Measurements from ENCODE around the gene CHMP1A. TPM values are rescaled to one million over a fixed set of nuclear protein-coding genes. Genes with fewer than 3 reads are reported as not detected.
"Not testable (repeated sequence)": the region's sequence is repeated elsewhere in the genome, so short reads cannot be mapped to it uniquely, and the experiment has no call there.

The CHMP1A gene
- total and polyA plus RNA-seq, 5 experiments from 2014 or later = 48.9 to 75.4 (median 58.3) TPM

GRCh38 chr16:89697616-89698331 is 40.3 kb upstream of the CHMP1A start:
- POLR2A ChIA-PET = interaction anchor here (0.5 to 5.0 kb wide), 8 partner anchors 9 to 252 kb away, joined by 3 to 36 read pairs (median 4); partner anchors contain the start of gene CDK10
- H3K4me3 Mint-ChIP-seq = no peak overlapping the region
- no peaks in the 10 kb centered on the region for H3K27me3 Mint-ChIP-seq
- DNase-seq = peak in 1 of 10 donors; percentile 58
- no peak for ATAC-seq
- no peaks in the 10 kb centered on the region for H3K9me3 Mint-ChIP-seq
- peaks cover 0 to 18% (median 4%) of the 10 kb centered on the region in 3 donors for H3K36me3 Mint-ChIP-seq
- H3K27ac Mint-ChIP-seq = no peak overlapping the region
- H3K4me1 Mint-ChIP-seq = peaks cover 5 to 36% (median 19%) of the 10 kb centered on the region in 4 donors

GRCh38 chr16:89697161-89697615 is 39.7 kb upstream of the CHMP1A start:
- H3K4me3 Mint-ChIP-seq = no peak overlapping the region

GRCh38 chr16:89696670-89697128 is 39.2 kb upstream of the CHMP1A start:
- DNase-seq (peak in 3 of 10 donors; percentile 27 to 53 (median 42)), ATAC-seq (no peak)
- Mint-ChIP-seq H3K4me3 (no peak overlapping the region), H3K9me3 (no peaks in the 10 kb centered on the region), H3K27me3 (no peaks in the 10 kb centered on the region), H3K27ac (peak overlapping the region in 1 of 10 donors; percentile 44), H3K36me3 (peaks cover 0 to 27% (median 4%) of the 10 kb centered on the region in 3 donors), H3K4me1 (peaks cover 1 to 28% (median 15%) of the 10 kb centered on the region in 4 donors)
- POLR2A ChIA-PET = interaction anchor here (0.7 to 0.9 kb wide), 2 partner anchors 29 to 33 kb away, joined by 3 read pairs; no protein-coding TSS in a partner anchor

More at GRCh38 chr16:89697161-89697615, 39.7 kb upstream of the CHMP1A start:
- Mint-ChIP-seq H3K27me3 (no peaks in the 10 kb centered on the region), H3K9me3 (no peaks in the 10 kb centered on the region), H3K4me1 (peaks cover 1 to 30% (median 16%) of the 10 kb centered on the region in 4 donors), H3K27ac (peak overlapping the region in 1 of 10 donors; percentile 44), H3K36me3 (peaks cover 0 to 24% (median 4%) of the 10 kb centered on the region in 3 donors)
- no peak for ATAC-seq
- POLR2A ChIA-PET = interaction anchor here (0.6 to 5.0 kb wide), 5 partner anchors 8 to 32 kb away, joined by 3 to 36 read pairs (median 3); partner anchors contain the start of gene CDK10
- DNase-seq = peak in 1 of 10 donors; percentile 52

GRCh38 chr16:89695875-89696669 is 38.6 kb upstream of the CHMP1A start:
- POLR2A ChIA-PET = interaction anchor here (0.9 to 1.0 kb wide), 2 partner anchors 33 to 168 kb away, joined by 3 read pairs; no protein-coding TSS in a partner anchor
- DNase-seq = no peak
- Mint-ChIP-seq H3K36me3 (peaks cover 0 to 33% (median 4%) of the 10 kb centered on the region in 3 donors), H3K4me3 (peak overlapping the region in 1 of 10 donors; percentile 33), H3K9me3 (no peaks in the 10 kb centered on the region), H3K27ac (peak overlapping the region in 2 of 10 donors; percentile 25 to 33), H3K4me1 (peaks cover 1 to 27% (median 15%) of the 10 kb centered on the region in 4 donors), H3K27me3 (no peaks in the 10 kb centered on the region)
- no peak for ATAC-seq

GRCh38 chr16:89695086-89695874 is 37.8 kb upstream of the CHMP1A start:
- ATAC-seq (no peak), DNase-seq (no peak)
- Mint-ChIP-seq H3K27me3 (no peaks in the 10 kb centered on the region), H3K4me3 (peak overlapping the region in 2 of 10 donors; percentile 5 to 30), H3K36me3 (peaks cover 0 to 41% (median 4%) of the 10 kb centered on the region in 3 donors), H3K27ac (no peak overlapping the region), H3K4me1 (peaks cover 1 to 26% (median 11%) of the 10 kb centered on the region in 4 donors), H3K9me3 (no peaks in the 10 kb centered on the region)
- POLR2A ChIA-PET = interaction anchor here (0.5 to 1.0 kb wide), 2 partner anchors 22 to 168 kb away, joined by 3 read pairs; no protein-coding TSS in a partner anchor

- H3K9me3 Mint-ChIP-seq, ATAC-seq, DNase-seq, POLR2A ChIA-PET, H3K27me3 Mint-ChIP-seq: not testable (repeated sequence)
- Mint-ChIP-seq H3K4me3 (peak overlapping the region in 1 of 10 donors; percentile 5), H3K27ac (peak overlapping the region in 1 of 10 donors; percentile 5), H3K4me1 (peaks cover 0 to 24% (median 7%) of the 10 kb centered on the region in 4 donors), H3K36me3 (peaks cover 0 to 45% (median 4%) of the 10 kb centered on the region in 3 donors)
Observed at GRCh38 chr16:89694784-89695085, 37.2 kb upstream of the CHMP1A start.

- H3K27me3 Mint-ChIP-seq = no peaks in the 10 kb centered on the region
- DNase-seq = peak in 1 of 10 donors; percentile 58
- no peaks in the 10 kb centered on the region for H3K9me3 Mint-ChIP-seq
- POLR2A ChIA-PET = interaction anchor here (0.9 kb wide), 1 partner anchor 170 kb away, joined by 3 read pairs; no protein-coding TSS in a partner anchor
- H3K4me3 Mint-ChIP-seq = no peak overlapping the region
- ATAC-seq = peak in 1 of 2 donors; percentile 13
- peaks cover 0 to 22% (median 6%) of the 10 kb centered on the region in 4 donors for H3K4me1 Mint-ChIP-seq
- H3K36me3 Mint-ChIP-seq = peaks cover 0 to 45% (median 4%) of the 10 kb centered on the region in 3 donors
- H3K27ac Mint-ChIP-seq = peak overlapping the region in 3 of 10 donors; percentile 16 to 60 (median 29)
Observed at GRCh38 chr16:89693931-89694783, 36.6 kb upstream of the CHMP1A start.

GRCh38 chr16:89693289-89693731 is 35.8 kb upstream of the CHMP1A start:
- ATAC-seq (no peak), DNase-seq (peak in 1 of 10 donors; percentile 60)
- no peaks in the 10 kb centered on the region for H3K9me3 Mint-ChIP-seq
- H3K27me3 Mint-ChIP-seq = no peaks in the 10 kb centered on the region
- peaks cover 0 to 23% (median 5%) of the 10 kb centered on the region in 4 donors for H3K4me1 Mint-ChIP-seq
- peak overlapping the region in 2 of 10 donors; percentile 2 to 44 for H3K27ac Mint-ChIP-seq
- peaks cover 0 to 45% (median 4%) of the 10 kb centered on the region in 3 donors for H3K36me3 Mint-ChIP-seq
- H3K4me3 Mint-ChIP-seq = no peak overlapping the region
- POLR2A ChIA-PET = no interaction called here

GRCh38 chr16:89691986-89692569 is 34.6 kb upstream of the CHMP1A start:
- POLR2A ChIA-PET = interaction anchor here (0.6 kb wide), 1 partner anchor 467 kb away, joined by 3 read pairs; no protein-coding TSS in a partner anchor
- ATAC-seq (no peak), DNase-seq (peak in 1 of 10 donors; percentile 18)
- no peak overlapping the region for H3K4me3 Mint-ChIP-seq
- H3K27me3 Mint-ChIP-seq = no peaks in the 10 kb centered on the region
- peaks cover 6 to 29% (median 13%) of the 10 kb centered on the region in 4 donors for H3K4me1 Mint-ChIP-seq
- no peak overlapping the region for H3K27ac Mint-ChIP-seq
- no peaks in the 10 kb centered on the region for H3K9me3 Mint-ChIP-seq
- peaks cover 0 to 48% (median 4%) of the 10 kb centered on the region in 3 donors for H3K36me3 Mint-ChIP-seq

- peaks cover 0 to 48% (median 4%) of the 10 kb centered on the region in 3 donors for H3K36me3 Mint-ChIP-seq
- H3K9me3 Mint-ChIP-seq = no peaks in the 10 kb centered on the region
- H3K4me3 Mint-ChIP-seq = peak overlapping the region in 1 of 10 donors; percentile 12
- no peaks in the 10 kb centered on the region for H3K27me3 Mint-ChIP-seq
- ATAC-seq (no peak), DNase-seq (peak in 1 of 10 donors; percentile 7)
- H3K27ac Mint-ChIP-seq = no peak overlapping the region
- POLR2A ChIA-PET = interaction anchor here (0.6 kb wide), 1 partner anchor 467 kb away, joined by 3 read pairs; no protein-coding TSS in a partner anchor
- peaks cover 8 to 26% (median 12%) of the 10 kb centered on the region in 4 donors for H3K4me1 Mint-ChIP-seq
Observed at GRCh38 chr16:89691231-89691985, 33.9 kb upstream of the CHMP1A start.

Data from naive thymus-derived CD8-positive, alpha-beta T cell (primary cell).